GM18499 (cell line): ENCODE data around the gene HEMGN.
A peak's percentile ranks its signal among the peaks of the same experiment; 100 is the strongest.
"Not testable (repeated sequence)": the region's sequence is repeated elsewhere in the genome, so short reads cannot be mapped to it uniquely, and the experiment has no call there.

Source experiments
- ATAC-seq: cut with Tn5 transposase; IDR thresholded peaks from one replicate; pipeline ENCODE4 v1.9.1; 2021; ENCODE audit warnings: moderate number of reproducible peaks; ENCODE audit not compliant: insufficient read depth, unreplicated experiment

Gene HEMGN, protein sequence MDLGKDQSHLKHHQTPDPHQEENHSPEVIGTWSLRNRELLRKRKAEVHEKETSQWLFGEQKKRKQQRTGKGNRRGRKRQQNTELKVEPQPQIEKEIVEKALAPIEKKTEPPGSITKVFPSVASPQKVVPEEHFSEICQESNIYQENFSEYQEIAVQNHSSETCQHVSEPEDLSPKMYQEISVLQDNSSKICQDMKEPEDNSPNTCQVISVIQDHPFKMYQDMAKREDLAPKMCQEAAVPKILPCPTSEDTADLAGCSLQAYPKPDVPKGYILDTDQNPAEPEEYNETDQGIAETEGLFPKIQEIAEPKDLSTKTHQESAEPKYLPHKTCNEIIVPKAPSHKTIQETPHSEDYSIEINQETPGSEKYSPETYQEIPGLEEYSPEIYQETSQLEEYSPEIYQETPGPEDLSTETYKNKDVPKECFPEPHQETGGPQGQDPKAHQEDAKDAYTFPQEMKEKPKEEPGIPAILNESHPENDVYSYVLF

DNA sequence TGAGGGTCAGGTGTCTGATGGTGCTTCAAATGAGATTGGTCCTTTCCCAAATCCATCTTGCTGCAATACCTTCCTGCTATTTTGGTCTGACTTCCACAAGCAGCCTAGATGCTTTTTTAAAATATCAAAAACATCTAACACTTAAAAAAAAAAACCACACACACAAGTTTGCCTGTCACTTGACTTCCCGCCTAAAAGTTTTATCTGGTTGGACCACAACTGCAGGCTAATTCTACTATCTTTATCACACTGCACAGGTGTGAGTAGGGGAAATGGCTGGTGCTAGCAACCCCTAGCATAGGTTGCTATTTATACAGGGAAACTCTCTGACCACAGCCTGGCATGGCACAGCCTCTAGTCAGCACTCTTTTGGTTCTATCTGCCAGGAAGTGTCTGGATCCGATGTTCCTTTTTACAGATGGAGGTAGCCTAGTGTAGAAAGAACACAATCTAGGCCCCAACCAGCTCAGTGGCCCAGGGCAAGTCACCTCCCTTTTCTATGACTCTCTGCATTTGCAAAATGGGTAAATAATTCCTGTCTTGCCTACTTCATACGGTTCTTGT lies at the start of gene HEMGN:
HEMGN (minus strand) TSS at position 92 of the 564 bp plus-strand sequence; CDS start at position 56, 36 bp downstream.
- ATAC-seq: no peak

DNA sequence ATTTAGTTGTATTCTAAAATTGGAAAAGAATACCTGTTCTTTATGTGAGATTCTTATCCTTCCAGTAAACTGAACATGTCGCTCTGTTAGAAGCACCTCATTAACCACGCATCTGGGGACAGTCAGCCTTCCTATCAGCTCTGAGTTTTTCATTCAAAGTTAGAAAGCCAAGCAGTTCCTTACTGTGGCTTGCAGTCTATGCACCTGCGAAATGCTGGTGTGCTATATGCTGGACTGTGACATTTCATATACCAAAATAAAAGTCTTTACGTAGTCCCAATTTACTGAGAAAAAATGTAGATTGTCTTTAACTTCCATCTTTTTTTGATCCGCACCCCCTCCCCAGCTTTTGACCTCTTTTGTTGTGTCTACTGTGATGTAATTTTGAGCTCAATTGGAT lies 49.5 kb upstream of the HEMGN start:
- ATAC-seq: no peak

DNA sequence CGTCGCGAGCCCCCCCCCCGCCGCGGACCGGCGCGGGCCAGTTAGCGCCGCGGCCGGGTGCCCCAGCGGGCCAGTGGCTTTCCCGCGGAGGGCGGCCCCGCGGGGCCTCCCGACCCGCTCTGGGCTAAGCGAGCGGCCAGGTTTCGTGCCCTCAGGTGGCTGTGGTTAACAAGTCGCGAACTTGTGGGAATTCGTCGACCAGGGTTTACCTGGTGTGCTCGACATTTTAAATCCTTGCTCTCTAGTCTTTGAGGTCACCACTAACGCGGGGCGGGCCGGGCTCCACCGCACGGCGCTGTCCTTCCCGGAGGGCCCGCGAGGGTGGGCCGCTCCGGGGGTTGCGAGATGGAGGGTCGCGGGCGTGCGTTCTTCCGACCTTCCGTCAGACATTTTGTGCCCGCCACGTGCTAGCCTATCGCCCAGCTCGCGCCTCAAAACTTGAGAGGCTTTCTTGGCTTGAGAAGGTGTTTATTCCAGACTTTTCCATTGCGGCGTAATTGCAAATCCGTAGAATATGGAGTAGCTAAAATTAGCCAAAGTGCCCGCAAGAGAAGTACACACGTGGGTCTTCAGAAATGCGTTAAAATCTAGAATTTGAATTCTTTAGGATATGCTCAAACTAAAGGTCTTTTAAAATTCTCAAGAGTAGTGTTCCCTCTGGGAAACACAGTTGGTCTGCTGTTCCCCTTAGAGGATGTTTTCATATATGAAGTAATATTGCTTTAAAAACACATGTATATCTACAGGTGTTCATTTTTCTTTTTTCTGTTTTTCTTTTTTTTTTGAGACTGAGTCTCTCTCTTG lies 47.3 kb upstream of the HEMGN start:
- no peak for ATAC-seq

DNA sequence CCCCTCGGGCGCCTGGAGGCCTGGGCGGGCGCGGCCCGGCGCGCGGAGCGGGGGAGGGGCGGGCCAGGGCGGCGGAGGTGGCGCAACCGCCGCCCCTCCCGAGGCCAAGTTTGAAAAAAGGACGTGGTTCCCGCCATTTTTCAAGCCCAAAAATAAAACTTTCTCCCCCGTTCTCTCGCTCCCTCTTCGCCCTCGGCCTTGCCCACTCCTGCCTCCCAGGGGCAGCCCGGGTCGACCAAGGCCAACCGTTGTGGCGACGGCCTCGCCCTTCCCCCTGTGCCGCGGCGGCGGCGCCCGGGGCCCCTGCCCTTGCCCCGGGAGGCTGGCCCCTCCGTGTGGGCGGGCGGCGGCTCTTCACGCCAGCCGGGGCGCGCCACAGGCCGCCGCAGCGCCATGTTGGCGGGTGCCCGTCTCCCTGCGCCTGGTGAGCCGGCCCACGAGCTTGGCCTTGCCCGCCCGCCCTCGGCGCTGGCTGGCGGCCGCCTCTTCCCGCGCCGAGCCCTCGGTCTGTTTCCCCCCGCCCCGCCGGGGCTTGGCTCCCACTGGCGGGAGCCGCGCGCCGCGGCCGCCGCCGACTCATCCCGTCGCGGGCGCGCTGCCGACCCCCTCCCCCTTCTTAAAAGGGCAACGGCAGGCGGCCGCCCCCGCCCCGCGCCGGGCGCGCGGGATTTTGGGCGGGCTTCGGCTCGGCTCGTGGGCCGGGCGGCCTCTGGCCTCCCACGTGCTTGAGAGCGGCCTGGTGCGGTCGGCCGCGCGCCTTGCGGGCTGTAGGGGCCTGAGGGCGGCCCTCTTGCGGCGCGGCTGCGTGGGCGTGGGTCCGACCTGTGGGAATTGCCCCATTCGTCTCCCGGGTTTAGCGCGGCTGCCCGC lies 46.5 kb upstream of the HEMGN start:
- no peak for ATAC-seq

DNA sequence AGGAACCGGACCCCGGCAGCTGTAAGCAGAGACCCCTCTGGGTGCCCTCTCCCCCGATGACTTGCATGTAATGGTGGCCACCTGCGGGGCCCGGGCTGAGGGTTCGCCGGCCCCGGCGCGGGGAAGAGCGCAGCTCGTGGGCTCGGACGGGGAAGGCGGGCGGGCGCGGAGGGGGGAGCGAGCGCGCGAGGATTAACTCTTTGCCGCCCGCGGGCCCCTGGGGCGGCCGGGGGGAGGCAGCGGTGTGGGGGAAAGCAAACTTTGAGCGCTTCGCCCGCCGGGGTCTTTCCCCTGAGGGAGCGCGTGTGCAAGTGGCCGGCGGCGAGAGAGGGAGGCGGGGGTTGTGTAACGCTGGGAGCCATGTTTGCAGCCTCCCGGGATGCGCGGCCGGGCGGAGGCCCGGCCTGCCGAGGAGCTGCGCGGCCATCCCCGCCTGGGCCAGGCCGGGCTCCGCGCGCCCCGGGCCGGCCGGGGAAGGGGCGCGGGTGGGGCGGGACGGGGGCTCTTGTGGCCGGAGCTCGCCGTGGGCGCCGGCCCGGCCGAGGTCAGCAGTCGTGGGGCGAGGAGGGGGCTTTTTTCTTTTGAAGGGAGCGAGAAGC lies 45.7 kb upstream of the HEMGN start:
- ATAC-seq: no peak

DNA sequence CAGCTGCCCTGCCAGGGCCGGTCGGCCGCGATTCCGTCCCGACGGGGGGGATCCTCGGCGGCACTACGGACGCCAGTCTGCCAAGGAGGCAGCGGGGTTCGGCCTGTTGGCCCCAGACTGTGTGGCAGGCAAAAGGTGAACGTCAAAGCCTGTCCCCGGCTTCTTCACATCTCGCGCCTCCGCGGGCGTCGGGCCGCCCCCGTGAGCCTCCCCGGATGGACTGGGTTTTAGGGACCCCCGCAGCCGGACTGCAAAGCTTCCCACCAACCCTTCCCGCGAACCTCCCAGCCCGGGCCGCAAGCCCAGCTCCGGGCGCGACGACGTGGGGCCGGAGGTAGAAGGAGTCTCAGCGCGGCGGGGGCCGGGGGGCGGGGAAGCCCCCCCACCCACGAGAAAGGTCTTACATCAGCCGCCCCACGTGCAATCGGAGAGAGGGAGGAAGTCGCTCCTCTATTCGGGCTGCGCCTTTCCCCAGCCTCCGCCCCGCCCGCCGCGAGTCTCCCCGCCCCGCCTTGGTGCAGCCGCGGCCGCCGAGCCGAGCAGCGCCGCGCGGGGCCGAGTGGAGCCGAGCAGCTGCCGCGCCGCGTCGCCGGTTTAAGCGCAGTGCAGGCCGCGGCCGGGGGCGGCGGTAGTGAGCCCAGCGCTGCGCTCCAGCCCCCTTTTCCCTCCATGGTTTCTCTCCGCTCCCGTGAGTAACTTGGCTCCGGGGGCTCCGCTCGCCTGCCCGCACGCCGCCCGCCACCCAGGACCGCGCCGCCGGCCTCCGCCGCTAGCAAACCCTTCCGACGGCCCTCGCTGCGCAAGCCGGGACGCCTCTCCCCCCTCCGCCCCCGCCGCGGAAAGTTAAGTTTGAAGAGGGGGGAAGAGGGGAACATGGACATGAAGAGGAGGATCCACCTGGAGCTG lies 45.0 kb upstream of the HEMGN start, which contains the start of gene ANP32B:
ANP32B (plus strand) TSS at position 659 of the 906 bp plus-strand sequence; CDS start at position 874, 215 bp downstream.
- ATAC-seq: peak; percentile 35

DNA sequence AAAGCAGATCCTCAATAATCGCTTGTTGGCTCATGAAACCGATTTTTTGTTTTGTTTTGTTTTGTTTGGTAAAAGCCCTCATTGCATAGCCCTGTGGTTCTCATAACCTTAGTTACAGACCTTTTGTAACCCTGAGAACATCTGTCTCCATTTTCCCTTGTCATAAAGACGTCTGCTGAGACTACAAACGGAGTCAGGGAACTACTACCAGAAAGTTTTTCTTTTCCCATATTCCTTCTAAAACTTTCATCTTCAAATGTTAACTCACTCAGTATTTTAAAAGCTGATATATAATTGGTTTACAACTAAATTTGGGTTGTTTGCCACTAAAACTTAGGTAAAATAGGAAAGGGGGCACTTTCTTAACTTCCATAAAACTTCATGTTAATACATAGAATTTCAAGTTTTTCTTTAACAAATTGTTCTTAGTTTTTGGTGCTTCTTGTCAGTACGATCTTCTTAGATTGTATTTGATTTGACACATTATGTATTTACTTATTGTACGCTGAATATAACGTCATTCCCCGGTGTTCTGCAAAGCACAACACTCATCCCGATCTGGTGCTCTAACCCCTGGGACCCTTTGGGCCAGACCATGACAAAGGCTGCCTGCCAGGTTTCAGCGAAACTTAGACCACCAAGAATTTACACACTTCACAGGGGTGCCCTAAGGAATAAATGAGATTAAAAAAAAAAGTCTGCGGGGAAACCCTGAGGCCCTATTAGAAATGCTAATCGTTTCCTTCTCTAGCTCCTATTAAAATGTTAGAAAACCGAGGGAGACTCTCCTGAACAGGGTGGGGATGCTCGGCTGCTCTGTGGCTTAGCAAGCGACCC lies 44.1 kb upstream of the HEMGN start:
- ATAC-seq: no peak

DNA sequence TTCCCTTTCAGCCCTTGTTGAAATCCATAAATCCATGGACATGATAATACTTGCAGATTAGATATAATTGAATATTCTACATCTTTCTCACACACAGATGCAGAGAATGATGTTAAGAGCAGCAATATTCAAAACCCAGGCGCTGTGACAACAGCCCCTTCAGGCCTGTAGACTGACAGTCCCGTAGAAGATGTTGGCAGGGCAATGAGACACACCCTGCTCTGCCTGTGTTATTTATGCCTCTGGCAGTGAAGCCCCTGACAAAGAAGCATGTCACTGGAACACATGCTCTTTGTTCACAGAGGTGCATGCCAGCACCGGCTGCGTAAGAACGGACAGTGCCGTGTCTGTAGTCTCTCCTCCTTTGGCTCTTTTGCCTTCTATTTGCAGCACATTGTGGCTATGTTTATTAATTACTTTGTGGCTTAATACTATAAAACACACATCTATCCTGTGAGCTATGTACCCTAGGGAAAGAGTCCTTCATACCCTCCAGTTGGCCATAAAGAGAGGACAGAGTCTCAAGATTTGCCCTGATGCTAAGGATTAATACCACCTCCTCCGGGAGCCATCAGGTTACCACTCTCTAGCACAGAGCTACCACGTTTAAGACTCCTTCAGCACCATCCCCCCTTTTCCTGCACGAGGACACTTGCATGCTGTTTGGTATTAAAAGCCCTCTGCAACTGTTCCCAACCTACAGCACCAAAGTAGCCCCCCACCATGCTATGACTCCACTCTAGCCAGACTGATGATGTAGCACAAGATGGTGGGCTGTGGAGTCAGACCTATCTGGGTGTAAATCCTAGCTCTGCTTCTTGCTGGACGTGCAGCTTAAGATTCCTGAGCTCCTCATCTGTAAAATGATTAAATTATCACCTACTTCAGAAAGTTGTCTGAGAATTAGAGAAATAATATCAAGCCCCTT lies 43.2 kb upstream of the HEMGN start:
- ATAC-seq: no peak

DNA sequence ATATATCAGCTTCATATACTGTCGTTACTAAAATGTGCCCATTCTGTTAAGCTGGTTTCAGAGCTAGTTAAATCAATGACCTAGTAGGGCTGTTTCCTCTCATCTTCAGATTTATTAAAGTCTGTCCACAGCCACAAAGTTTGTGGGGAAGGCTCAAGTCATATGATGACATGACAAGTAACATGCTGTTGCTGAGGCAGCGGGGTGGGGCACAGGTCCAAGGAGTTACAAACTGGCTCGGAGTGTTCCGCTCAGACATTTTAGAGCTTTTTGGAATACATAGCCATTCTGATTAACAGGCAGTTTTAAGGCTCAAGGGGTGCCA lies 42.5 kb upstream of the HEMGN start:
- no peak for ATAC-seq

DNA sequence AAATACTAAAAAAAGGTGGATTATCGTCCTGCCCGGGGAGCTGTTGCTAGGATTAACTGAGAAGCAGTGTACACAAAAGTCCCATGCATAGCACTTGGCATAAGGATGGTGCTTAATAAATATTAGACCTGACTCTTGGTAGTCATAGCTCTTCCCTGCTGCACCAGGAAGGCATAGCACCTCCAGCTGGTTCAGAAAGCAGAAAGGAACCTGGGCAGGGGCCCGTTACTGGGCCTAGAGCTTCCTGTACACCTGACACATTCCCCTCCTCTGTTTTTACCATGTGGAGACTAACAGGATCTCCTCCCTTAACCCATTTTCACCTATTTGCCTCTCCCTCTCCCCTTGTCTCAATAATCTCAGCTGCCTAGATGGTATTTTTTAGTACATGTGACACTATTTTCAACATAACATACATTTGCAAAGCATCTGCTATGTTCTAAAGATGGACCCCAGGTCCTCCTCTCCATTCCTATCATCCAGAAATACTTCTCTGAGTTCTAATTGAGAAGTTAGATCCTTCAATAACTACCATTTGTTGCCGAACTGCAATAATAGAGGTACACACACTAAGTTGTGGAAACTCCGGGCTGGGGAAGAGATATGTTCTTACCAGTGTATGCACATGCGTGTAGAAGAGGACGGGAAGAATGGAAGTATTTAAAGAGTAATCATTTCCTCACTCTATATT lies 42.0 kb upstream of the HEMGN start:
- no peak for ATAC-seq

DNA sequence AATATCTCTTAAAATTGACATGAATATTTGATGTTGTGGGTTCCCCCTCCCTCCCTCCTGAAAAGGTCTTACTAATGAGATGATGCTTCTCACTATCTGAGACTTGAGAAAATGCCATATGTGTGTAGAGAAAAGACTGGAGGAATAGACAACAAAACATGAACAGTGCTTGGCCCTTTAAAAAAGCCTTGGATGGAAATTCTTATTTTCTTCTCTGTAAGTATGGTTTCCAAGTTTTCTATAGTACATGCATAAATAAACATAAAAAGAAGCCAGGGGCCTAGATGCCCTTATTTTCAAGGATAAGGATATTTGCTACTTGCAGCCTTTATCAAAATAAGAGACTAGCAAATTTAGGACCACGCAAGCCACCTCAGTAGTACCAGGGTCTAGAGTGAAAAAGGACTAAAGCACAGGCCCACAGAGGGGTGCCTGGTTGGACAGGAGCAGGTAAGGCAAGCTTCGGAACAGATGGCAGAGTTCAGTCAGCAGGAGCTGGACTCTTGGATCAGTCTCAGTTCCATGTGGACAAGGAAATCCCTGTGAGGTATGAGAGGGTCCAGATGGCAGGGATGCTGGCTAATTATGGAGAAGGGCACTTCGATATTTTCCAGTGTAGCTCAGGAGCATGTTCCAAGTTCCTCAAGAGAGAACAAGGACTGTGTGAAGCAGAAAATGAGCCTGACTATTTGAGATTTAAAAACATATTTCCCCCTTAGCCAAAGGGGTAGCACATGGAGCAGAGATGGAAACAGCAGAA lies 40.6 kb upstream of the HEMGN start:
- no peak for ATAC-seq

DNA sequence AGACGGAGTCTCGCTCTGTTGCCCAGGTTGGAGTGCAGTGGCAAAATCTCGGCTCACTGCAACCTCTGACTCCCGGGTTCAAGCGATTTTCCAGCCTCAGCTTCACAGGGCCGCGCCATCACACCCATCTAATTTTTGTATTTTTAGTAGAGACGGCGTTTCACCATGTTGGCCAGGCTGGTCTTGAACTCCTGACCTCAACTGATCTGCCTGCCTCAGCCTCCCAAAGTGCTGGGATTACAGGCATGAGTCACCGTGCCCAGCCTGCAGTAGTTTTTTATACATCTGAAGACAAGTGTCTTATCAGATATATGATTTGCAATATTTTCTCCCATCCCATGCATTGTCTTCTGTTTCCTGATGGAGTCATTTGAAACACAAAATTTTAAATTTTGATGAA lies 38.7 kb upstream of the HEMGN start:
- ATAC-seq: not testable (repeated sequence)

DNA sequence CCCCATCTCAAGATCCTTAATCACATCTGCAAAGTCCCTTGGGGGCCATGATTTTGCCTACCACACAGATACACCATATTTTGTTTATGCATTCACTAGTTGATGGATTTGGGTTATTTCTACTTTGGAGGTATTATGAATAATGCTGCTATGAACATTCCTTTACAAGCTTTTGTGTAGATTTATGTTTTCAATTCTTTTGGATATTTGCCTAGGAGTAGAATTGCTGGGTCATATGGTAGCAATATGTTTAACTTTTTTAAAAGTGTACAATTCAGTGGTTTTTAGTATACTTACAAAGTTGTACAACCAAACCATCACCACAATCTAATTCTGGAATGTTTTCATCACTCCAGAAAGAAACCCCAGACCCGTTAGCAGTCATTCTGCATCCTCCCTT lies 37.4 kb upstream of the HEMGN start:
- no peak for ATAC-seq

DNA sequence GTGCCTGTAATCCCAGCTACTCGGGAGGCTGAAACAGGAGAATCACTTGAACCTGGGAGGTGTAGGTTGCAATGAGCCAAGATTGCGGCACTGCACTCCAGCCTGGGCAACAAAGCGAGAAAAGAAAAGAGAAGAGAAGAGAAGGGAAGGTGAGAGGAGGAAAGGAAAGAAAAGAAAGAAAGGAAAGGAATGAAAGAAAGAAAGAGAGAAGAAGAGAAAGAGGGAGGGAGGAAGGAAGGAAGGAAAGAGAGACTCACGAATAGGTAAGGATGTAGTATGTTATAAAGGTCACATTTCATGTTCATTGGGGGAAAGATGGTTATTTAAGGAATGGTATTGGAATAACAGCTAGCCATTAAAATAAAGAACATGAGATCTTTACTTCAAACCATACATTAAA lies 34.8 kb upstream of the HEMGN start:
- no peak for ATAC-seq

DNA sequence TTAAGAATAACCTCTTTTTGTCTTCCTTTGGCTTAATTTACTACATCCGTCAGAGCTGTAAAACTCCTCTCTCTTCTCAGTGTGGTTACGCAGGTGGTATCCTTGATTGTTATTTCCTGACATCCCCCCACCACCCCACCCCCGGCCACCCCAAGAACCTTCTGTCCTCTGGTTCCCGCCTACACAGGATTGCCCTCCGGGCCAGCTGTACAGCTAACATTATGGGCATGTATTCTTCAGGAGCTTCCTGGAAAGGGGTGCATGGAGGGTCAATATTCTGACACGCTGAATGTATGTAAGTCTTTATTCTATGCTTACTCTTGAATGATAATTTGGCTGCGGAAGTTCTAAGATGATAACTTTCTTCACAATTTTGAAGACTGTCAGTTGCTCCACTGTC lies 32.2 kb upstream of the HEMGN start:
- ATAC-seq: no peak

DNA sequence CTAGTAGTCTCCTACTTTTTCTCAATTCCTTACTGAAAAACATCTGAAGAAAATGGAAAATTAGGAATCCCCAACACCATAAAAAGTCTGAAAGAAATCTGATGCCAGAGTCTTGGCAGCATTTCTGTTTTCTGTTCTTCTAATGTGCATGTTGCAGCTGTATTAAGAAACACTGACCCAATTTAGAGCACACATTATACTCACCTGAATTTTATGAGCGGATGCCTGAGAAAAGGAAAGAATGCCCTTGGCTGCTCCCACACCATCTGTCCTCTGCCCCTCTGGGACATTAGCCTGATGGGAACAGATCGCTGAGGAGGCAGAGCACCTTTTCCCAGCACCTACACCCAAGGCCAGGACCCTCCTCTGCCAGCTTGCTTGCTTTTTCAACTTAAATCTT lies 31.0 kb upstream of the HEMGN start:
- ATAC-seq: no peak
